SK-N-MC (cell line): ENCODE results near the gene KBTBD7.

Source experiments
- EZH2 ChIP-seq: fragments of 200-600 bp; sonication (generic); IDR thresholded peaks from one replicate; pipeline ENCODE4 v1.6.1; 2017; ENCODE audit warnings: antibody characterized with exemption
- POLR2AphosphoS5 ChIP-seq: IDR thresholded peaks from 2 replicates; pipeline ENCODE4 v1.6.1; 2012; ENCODE audit warnings: mild to moderate bottlenecking, low read depth, low read length, borderline replicate concordance

GRCh38 chr13:41156620-41157019 is 37.7 kb downstream of the KBTBD7 start:
- TF ChIP-seq POLR2AphosphoS5, result no peak
- TF ChIP-seq EZH2, result no peak
